ENCODE measurements around the gene CD200R1.

The CD200R1 gene

GRCh38 chr3:112974894-112975293 lies at the start of gene CD200R1:
TSS of gene CD200R1 (minus strand) at chr3:112975103. CDS start at chr3:112974857, 246 bp downstream.
- no peak within 1 kb of the TSS for H2AFZ ChIP-seq (ENCODE audit: low read depth, low read length)
- no peaks in the 10 kb centered on the region for H3K4me1 ChIP-seq (ENCODE audit: insufficient read depth, low read length)
- no peak within 1 kb of the TSS for H3K4me3 ChIP-seq (ENCODE audit: low read length)
- H3K27me3 ChIP-seq (ENCODE audit: insufficient read depth, low read length) = peaks cover 9% of the 10 kb centered on the region
- no peaks in the 10 kb centered on the region for H3K36me3 ChIP-seq (ENCODE audit: insufficient read depth, low read length)
- no peaks in the 10 kb centered on the region for H3K9me3 ChIP-seq (ENCODE audit: low read length)

GRCh38 chr3:113021471-113021870 lies 46.6 kb upstream of the CD200R1 start:
- Histone ChIP-seq H3K9me3 (ENCODE audit: low read length) (no peaks in the 10 kb centered on the region), H3K27me3 (ENCODE audit: insufficient read depth, low read length) (no peaks in the 10 kb centered on the region), H3K4me3 (ENCODE audit: low read length) (no peak overlapping the region), H3K4me1 (ENCODE audit: insufficient read depth, low read length) (peaks cover 19% of the 10 kb centered on the region), H3K36me3 (ENCODE audit: insufficient read depth, low read length) (peaks cover 9% of the 10 kb centered on the region), H2AFZ (ENCODE audit: low read depth, low read length) (no peak overlapping the region)

GRCh38 chr3:113019182-113020137 lies 44.6 kb upstream of the CD200R1 start:
- Histone ChIP-seq H3K4me3 (ENCODE audit: low read length) (peak overlapping the region; percentile 73), H3K4me1 (ENCODE audit: insufficient read depth, low read length) (peaks cover 19% of the 10 kb centered on the region), H3K9me3 (ENCODE audit: low read length) (no peaks in the 10 kb centered on the region), H2AFZ (ENCODE audit: low read depth, low read length) (peak overlapping the region; percentile 84), H3K27me3 (ENCODE audit: insufficient read depth, low read length) (no peaks in the 10 kb centered on the region), H3K36me3 (ENCODE audit: insufficient read depth, low read length) (peaks cover 29% of the 10 kb centered on the region)

- peak overlapping the region; percentile 73 for H3K4me3 ChIP-seq (ENCODE audit: low read length)
- peaks cover 33% of the 10 kb centered on the region for H3K36me3 ChIP-seq (ENCODE audit: insufficient read depth, low read length)
- H3K4me1 ChIP-seq (ENCODE audit: insufficient read depth, low read length) = peaks cover 19% of the 10 kb centered on the region
- H3K9me3 ChIP-seq (ENCODE audit: low read length) = no peaks in the 10 kb centered on the region
- no peaks in the 10 kb centered on the region for H3K27me3 ChIP-seq (ENCODE audit: insufficient read depth, low read length)
- peak overlapping the region; percentile 84 for H2AFZ ChIP-seq (ENCODE audit: low read depth, low read length)
Observed at GRCh38 chr3:113018536-113019181, 43.8 kb upstream of the CD200R1 start.

- Histone ChIP-seq H2AFZ (ENCODE audit: low read depth, low read length) (no peak overlapping the region), H3K9me3 (ENCODE audit: low read length) (no peaks in the 10 kb centered on the region), H3K4me3 (ENCODE audit: low read length) (no peak overlapping the region), H3K36me3 (ENCODE audit: insufficient read depth, low read length) (peaks cover 78% of the 10 kb centered on the region), H3K27me3 (ENCODE audit: insufficient read depth, low read length) (no peaks in the 10 kb centered on the region), H3K4me1 (ENCODE audit: insufficient read depth, low read length) (peaks cover 12% of the 10 kb centered on the region)
Observed at GRCh38 chr3:113013593-113013992, 38.7 kb upstream of the CD200R1 start.

- no peaks in the 10 kb centered on the region for H3K4me1 ChIP-seq (ENCODE audit: insufficient read depth, low read length)
- no peaks in the 10 kb centered on the region for H3K27me3 ChIP-seq (ENCODE audit: insufficient read depth, low read length)
- no peak overlapping the region for H2AFZ ChIP-seq (ENCODE audit: low read depth, low read length)
- peaks cover 89% of the 10 kb centered on the region for H3K36me3 ChIP-seq (ENCODE audit: insufficient read depth, low read length)
- H3K9me3 ChIP-seq (ENCODE audit: low read length) = no peaks in the 10 kb centered on the region
- no peak overlapping the region for H3K4me3 ChIP-seq (ENCODE audit: low read length)
Observed at GRCh38 chr3:113008117-113008516, 33.2 kb upstream of the CD200R1 start.

GRCh38 chr3:113006359-113007056 lies 31.6 kb upstream of the CD200R1 start:
- H2AFZ ChIP-seq (ENCODE audit: low read depth, low read length) = no peak overlapping the region
- no peak overlapping the region for H3K4me3 ChIP-seq (ENCODE audit: low read length)
- no peaks in the 10 kb centered on the region for H3K9me3 ChIP-seq (ENCODE audit: low read length)
- H3K27me3 ChIP-seq (ENCODE audit: insufficient read depth, low read length) = no peaks in the 10 kb centered on the region
- H3K36me3 ChIP-seq (ENCODE audit: insufficient read depth, low read length) = peaks cover 90% of the 10 kb centered on the region
- H3K4me1 ChIP-seq (ENCODE audit: insufficient read depth, low read length) = no peaks in the 10 kb centered on the region

GRCh38 chr3:113005611-113006010 lies 30.7 kb upstream of the CD200R1 start:
- H3K27me3 ChIP-seq (ENCODE audit: insufficient read depth, low read length) = no peaks in the 10 kb centered on the region
- H3K36me3 ChIP-seq (ENCODE audit: insufficient read depth, low read length) = peaks cover 89% of the 10 kb centered on the region
- no peaks in the 10 kb centered on the region for H3K9me3 ChIP-seq (ENCODE audit: low read length)
- no peak overlapping the region for H2AFZ ChIP-seq (ENCODE audit: low read depth, low read length)
- no peak overlapping the region for H3K4me3 ChIP-seq (ENCODE audit: low read length)
- H3K4me1 ChIP-seq (ENCODE audit: insufficient read depth, low read length) = no peaks in the 10 kb centered on the region

GRCh38 chr3:113002679-113003078 lies 27.8 kb upstream of the CD200R1 start:
- H3K36me3 ChIP-seq (ENCODE audit: insufficient read depth, low read length) = peaks cover 86% of the 10 kb centered on the region
- no peak overlapping the region for H3K4me3 ChIP-seq (ENCODE audit: low read length)
- no peaks in the 10 kb centered on the region for H3K9me3 ChIP-seq (ENCODE audit: low read length)
- H3K27me3 ChIP-seq (ENCODE audit: insufficient read depth, low read length) = no peaks in the 10 kb centered on the region
- H3K4me1 ChIP-seq (ENCODE audit: insufficient read depth, low read length) = no peaks in the 10 kb centered on the region
- no peak overlapping the region for H2AFZ ChIP-seq (ENCODE audit: low read depth, low read length)

GRCh38 chr3:113002037-113002436 lies 27.1 kb upstream of the CD200R1 start:
- Histone ChIP-seq H3K9me3 (ENCODE audit: low read length) (no peaks in the 10 kb centered on the region), H3K4me1 (ENCODE audit: insufficient read depth, low read length) (no peaks in the 10 kb centered on the region), H3K4me3 (ENCODE audit: low read length) (no peak overlapping the region), H2AFZ (ENCODE audit: low read depth, low read length) (no peak overlapping the region), H3K36me3 (ENCODE audit: insufficient read depth, low read length) (peaks cover 84% of the 10 kb centered on the region), H3K27me3 (ENCODE audit: insufficient read depth, low read length) (no peaks in the 10 kb centered on the region)

- Histone ChIP-seq H2AFZ (ENCODE audit: low read depth, low read length) (no peak overlapping the region), H3K4me3 (ENCODE audit: low read length) (no peak overlapping the region), H3K27me3 (ENCODE audit: insufficient read depth, low read length) (no peaks in the 10 kb centered on the region), H3K36me3 (ENCODE audit: insufficient read depth, low read length) (peaks cover 74% of the 10 kb centered on the region), H3K9me3 (ENCODE audit: low read length) (no peaks in the 10 kb centered on the region), H3K4me1 (ENCODE audit: insufficient read depth, low read length) (no peaks in the 10 kb centered on the region)
Observed at GRCh38 chr3:113000691-113001090, 25.8 kb upstream of the CD200R1 start.

GRCh38 chr3:112995800-112996199 lies 20.9 kb upstream of the CD200R1 start:
- Histone ChIP-seq H3K27me3 (ENCODE audit: insufficient read depth, low read length) (no peaks in the 10 kb centered on the region), H3K4me3 (ENCODE audit: low read length) (no peak overlapping the region), H3K4me1 (ENCODE audit: insufficient read depth, low read length) (peaks cover 10% of the 10 kb centered on the region), H3K36me3 (ENCODE audit: insufficient read depth, low read length) (peaks cover 34% of the 10 kb centered on the region), H2AFZ (ENCODE audit: low read depth, low read length) (no peak overlapping the region), H3K9me3 (ENCODE audit: low read length) (no peaks in the 10 kb centered on the region)
